Neural progenitor cell (in vitro differentiated cells): Measurements from ENCODE around the gene HMG20A.

ENCODE experiments used
- EZH2 ChIP-seq: fragments of 200-600 bp; sonication (generic); IDR thresholded peaks from 2 replicates; pipeline ENCODE4 v1.6.1; 2017; ENCODE audit warnings: antibody characterized with exemption, mild to moderate bottlenecking, moderate library complexity
- EZH2phosphoT487 ChIP-seq: fragments of 200-600 bp; sonication (generic); IDR thresholded peaks from 2 replicates; pipeline ENCODE4 v1.6.1; 2017; ENCODE audit warnings: antibody characterized with exemption
- TF ChIP-seq, protein P1 (sequence below): fragments of 200-600 bp; sonication (generic); IDR thresholded peaks from 2 replicates; pipeline ENCODE4 v1.5.1; 2017; ENCODE audit warnings: antibody characterized with exemption, mild to moderate bottlenecking

DNA sequence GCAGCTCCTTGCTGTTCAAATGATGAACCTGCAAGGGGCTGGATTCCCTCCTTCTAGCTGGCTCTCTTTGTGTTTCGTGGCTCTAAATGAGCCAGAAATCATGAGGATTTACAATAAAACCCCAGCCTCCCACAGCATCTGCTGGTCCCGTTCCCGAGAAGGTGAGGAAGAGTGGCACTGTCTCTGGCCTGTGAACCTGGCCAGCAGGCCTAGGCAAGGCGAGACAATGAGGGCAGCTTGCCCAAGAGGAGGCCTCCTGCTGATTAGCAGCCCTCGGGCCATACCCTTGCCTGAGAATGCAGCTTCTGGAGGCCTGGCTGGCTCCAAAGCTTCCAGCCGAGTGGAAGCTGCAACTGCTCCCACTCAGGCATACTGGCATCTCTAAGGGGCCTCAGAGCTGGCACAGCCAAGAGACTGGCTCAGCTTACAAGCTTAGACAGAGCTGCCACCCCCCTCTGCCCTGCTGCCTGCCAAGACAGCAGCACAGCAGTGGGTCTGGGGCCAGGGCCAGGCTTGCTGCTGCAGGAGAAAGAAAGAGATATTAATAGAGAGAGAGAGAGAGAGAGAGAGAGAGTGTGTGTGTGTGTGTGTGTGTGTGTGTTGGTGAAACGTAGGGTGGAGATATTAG lies 76.5 kb downstream of the HMG20A start:
- TF ChIP-seq, protein P1, sequence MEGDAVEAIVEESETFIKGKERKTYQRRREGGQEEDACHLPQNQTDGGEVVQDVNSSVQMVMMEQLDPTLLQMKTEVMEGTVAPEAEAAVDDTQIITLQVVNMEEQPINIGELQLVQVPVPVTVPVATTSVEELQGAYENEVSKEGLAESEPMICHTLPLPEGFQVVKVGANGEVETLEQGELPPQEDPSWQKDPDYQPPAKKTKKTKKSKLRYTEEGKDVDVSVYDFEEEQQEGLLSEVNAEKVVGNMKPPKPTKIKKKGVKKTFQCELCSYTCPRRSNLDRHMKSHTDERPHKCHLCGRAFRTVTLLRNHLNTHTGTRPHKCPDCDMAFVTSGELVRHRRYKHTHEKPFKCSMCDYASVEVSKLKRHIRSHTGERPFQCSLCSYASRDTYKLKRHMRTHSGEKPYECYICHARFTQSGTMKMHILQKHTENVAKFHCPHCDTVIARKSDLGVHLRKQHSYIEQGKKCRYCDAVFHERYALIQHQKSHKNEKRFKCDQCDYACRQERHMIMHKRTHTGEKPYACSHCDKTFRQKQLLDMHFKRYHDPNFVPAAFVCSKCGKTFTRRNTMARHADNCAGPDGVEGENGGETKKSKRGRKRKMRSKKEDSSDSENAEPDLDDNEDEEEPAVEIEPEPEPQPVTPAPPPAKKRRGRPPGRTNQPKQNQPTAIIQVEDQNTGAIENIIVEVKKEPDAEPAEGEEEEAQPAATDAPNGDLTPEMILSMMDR: no peak
- TF ChIP-seq EZH2phosphoT487: no peak
- no peak for TF ChIP-seq EZH2
